Panc1 (cell line): Measurements from ENCODE around the gene PPP2R5D. TPM values are rescaled to one million over a fixed set of nuclear protein-coding genes. Genes with fewer than 3 reads are reported as not detected.

Source experiments
- ATAC-seq: fragments of 200-7000 bp; cut with Tn5 transposase; 2 replicates; pipeline ENCODE4 v1.9.1; 2020; ENCODE audit warnings: mild to moderate bottlenecking, moderate library complexity
- BruUV-seq: library from RNA; stranded (reverse); fragments of 400-500 nt; replicated peaks from 2 replicates; lab custom pipeline; 2021; lab: Mats Ljungman, UMichigan
- CTCF ChIA-PET: fragments of 300-600 bp; sonication (Branson Sonifier 250); formaldehyde crosslinking; loops from one replicate; lab custom pipeline; 2022; ENCODE audit warnings: antibody characterized with exemption; lab: Charles Lee
- POLR2A ChIA-PET: fragments of 300-600 bp; sonication (Branson Sonifier 250); formaldehyde crosslinking; loops from one replicate; lab custom pipeline; 2022; ENCODE audit warnings: antibody characterized with exemption; lab: Charles Lee
- DNase-seq: peaks from one replicate; pipeline ENCODE4 v3.0.0-alpha.2; 2010; ENCODE audit warnings: low read depth, low spot score
- H3K27ac ChIP-seq: 2 replicates; pipeline ENCODE4 v1.5.1; 2011; ENCODE audit warnings: mild to moderate bottlenecking, low read length, inconsistent platforms
- H3K27me3 ChIP-seq: fragments of 200-500 bp; sonication (Bioruptor generic); 2 replicates; pipeline ENCODE4 v1.6.0; 2014; ENCODE audit warnings: low read length, inconsistent platforms; ENCODE audit not compliant: control insufficient read depth, insufficient read depth
- H3K36me3 ChIP-seq: fragments of 200-500 bp; sonication (Bioruptor generic); 2 replicates; pipeline ENCODE4 v1.5.1; 2014; ENCODE audit warnings: inconsistent platforms, mild to moderate bottlenecking, low read length, moderate library complexity; ENCODE audit not compliant: control insufficient read depth, insufficient read depth
- H3K4me1 ChIP-seq: 2 replicates; pipeline ENCODE4 v1.5.1; 2011; ENCODE audit warnings: inconsistent platforms, mild to moderate bottlenecking, low read length, moderate library complexity; ENCODE audit not compliant: control insufficient read depth, insufficient read depth
- H3K4me3 ChIP-seq, 2 experiments: 2 replicates each; pipeline ENCODE4 v1.5.1; 2011 to 2012; ENCODE audit warnings: low read depth in 2 of 2, low read length in 2 of 2, mild to moderate bottlenecking in 2 of 2, inconsistent platforms in 1 of 2, moderate library complexity in 1 of 2
- H3K9me3 ChIP-seq: fragments of 200-500 bp; sonication (Bioruptor generic); 2 replicates; pipeline ENCODE4 v1.5.1; 2014; ENCODE audit warnings: low read depth, mild to moderate bottlenecking, inconsistent platforms, low read length, moderate library complexity; ENCODE audit not compliant: control insufficient read depth, insufficient read depth
- POLR2AphosphoS5 ChIP-seq: IDR thresholded peaks from 2 replicates; pipeline ENCODE4 v1.6.1; 2012; ENCODE audit warnings: mild to moderate bottlenecking, low read depth, low read length, moderate library complexity
- REST ChIP-seq, 2 experiments: IDR thresholded peaks; 2 replicates each; pipeline ENCODE4 v1.6.1; 2011 to 2012; ENCODE audit warnings: low read depth in 2 of 2, control low read depth in 1 of 2, low read length in 1 of 2, mild to moderate bottlenecking in 1 of 2, moderate library complexity in 1 of 2; ENCODE audit not compliant: insufficient read depth in 1 of 2
- SIN3A ChIP-seq: IDR thresholded peaks from 2 replicates; pipeline ENCODE4 v1.6.1; 2012; ENCODE audit warnings: low read depth, mild to moderate bottlenecking, low read length, moderate library complexity, borderline replicate concordance; ENCODE audit not compliant: insufficient read depth
- TCF7L2 ChIP-seq: IDR thresholded peaks from 2 replicates; pipeline ENCODE4 v1.6.1; 2011; ENCODE audit warnings: mild to moderate bottlenecking, low read depth, low read length, inconsistent platforms
- in situ Hi-C: cut with HindIII; loops from 2 replicates; pipeline ENCODE4 v1.10.0; 2016; ENCODE audit warnings: low sequenced_read_pairs, low pct_unique_long_range_greater_than_20kb
- intact Hi-C: fragments of 100-400 bp; cut with micrococcal nuclease; formaldehyde crosslinking; loops from one replicate; pipeline ENCODE4 v1.10.0; 2022; ENCODE audit not compliant: unreplicated experiment
- total RNA-seq: library from RNA; stranded (reverse); gene quantifications from one replicate; pipeline ENCODE4 v1.2.1, GENCODE V29; 2021; ENCODE audit not compliant: unreplicated experiment
- TF ChIP-seq, protein P1 (sequence below): fragments of 450-650 bp; IDR thresholded peaks from 2 replicates; pipeline ENCODE4 v1.5.1; 2017; ENCODE audit warnings: mild to moderate bottlenecking

PPP2R5D gene
- total RNA-seq, 1 experiment from 2014 or later: 63.6 TPM

GRCh38 chr6:43059168-43060033, 75.0 kb downstream of the PPP2R5D start, which contains the start of the genes KLC4 and MRPL2:
KLC4 (plus strand) TSS chr6:43059631; CDS start chr6:43061336, 1,705 bp downstream.
MRPL2 (minus strand) TSS chr6:43059434; CDS start chr6:43059381, 53 bp downstream.
- intact Hi-C loops: loop anchor here (2.0 kb wide), 1 partner anchor 33 kb away; no protein-coding TSS in a partner anchor
- Histone ChIP-seq H3K27ac (peak within 1 kb of the TSS; percentile 92), H3K36me3 (peaks cover 5% of the 10 kb centered on the region; the same call in 1 of the 2 replicates), H3K4me1 (peaks cover 11% of the 10 kb centered on the region), H3K9me3 (no peaks in the 10 kb centered on the region), H3K27me3 (no peaks in the 10 kb centered on the region), H3K4me3 (peak within 1 kb of the TSS; percentile 91 to 97)
- DNase-seq: peak; percentile 98
- in situ Hi-C loops: no loop called here
- TF ChIP-seq TCF7L2 (no peak), POLR2AphosphoS5 (peak; percentile 81), REST (IDR thresholded peaks at IDR 0.05; ENCODE audit: insufficient read depth in 1 of 2, low read depth in 2 of 2, low read length in 1 of 2) (0 out of 4 replicates have a peak, but pooled peaks of 1 of the 2 experiments have one; percentile 14), SIN3A (peak; percentile 71; the same call in 1 of the 2 replicates)
- TF ChIP-seq, protein P1, sequence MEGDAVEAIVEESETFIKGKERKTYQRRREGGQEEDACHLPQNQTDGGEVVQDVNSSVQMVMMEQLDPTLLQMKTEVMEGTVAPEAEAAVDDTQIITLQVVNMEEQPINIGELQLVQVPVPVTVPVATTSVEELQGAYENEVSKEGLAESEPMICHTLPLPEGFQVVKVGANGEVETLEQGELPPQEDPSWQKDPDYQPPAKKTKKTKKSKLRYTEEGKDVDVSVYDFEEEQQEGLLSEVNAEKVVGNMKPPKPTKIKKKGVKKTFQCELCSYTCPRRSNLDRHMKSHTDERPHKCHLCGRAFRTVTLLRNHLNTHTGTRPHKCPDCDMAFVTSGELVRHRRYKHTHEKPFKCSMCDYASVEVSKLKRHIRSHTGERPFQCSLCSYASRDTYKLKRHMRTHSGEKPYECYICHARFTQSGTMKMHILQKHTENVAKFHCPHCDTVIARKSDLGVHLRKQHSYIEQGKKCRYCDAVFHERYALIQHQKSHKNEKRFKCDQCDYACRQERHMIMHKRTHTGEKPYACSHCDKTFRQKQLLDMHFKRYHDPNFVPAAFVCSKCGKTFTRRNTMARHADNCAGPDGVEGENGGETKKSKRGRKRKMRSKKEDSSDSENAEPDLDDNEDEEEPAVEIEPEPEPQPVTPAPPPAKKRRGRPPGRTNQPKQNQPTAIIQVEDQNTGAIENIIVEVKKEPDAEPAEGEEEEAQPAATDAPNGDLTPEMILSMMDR: no peak
- no TSS peak for BruUV-seq
- POLR2A ChIA-PET: interaction anchor here (0.6 to 0.8 kb wide), 2 partner anchors 10 to 26 kb away, joined by 3 to 4 read pairs; no protein-coding TSS in a partner anchor
- CTCF ChIA-PET: no interaction called here
- peak; percentile 98 for ATAC-seq

- Histone ChIP-seq H3K9me3 (no peaks in the 10 kb centered on the region), H3K27ac (peak overlapping the region; percentile 87), H3K4me3 (peak overlapping the region; percentile 91 to 97), H3K36me3 (peaks cover 5% of the 10 kb centered on the region; the same call in 1 of the 2 replicates), H3K27me3 (no peaks in the 10 kb centered on the region), H3K4me1 (peaks cover 11% of the 10 kb centered on the region)
- ATAC-seq (peak; percentile 5), DNase-seq (no peak)
- ChIA-PET POLR2A (no interaction called here), CTCF (interaction anchor here (0.5 kb wide), 1 partner anchor 120 kb away, joined by 7 read pairs; no protein-coding TSS in a partner anchor)
- in situ Hi-C loops (no loop called here), intact Hi-C loops (no loop called here)
- TSS peak; percentile 78 for BruUV-seq
- TF ChIP-seq SIN3A (no peak), REST (IDR thresholded peaks at IDR 0.05; ENCODE audit: insufficient read depth in 1 of 2, low read depth in 2 of 2, low read length in 1 of 2) (no peak), TCF7L2 (no peak), POLR2AphosphoS5 (no peak)
- TF ChIP-seq, protein P1: no peak
Observed at GRCh38 chr6:43060034-43060754, 75.8 kb downstream of the PPP2R5D start.
